Upper lobe of left lung (tissue), 6 donors: ENCODE results near the gene WNT3. TPM values are rescaled to one million over a fixed set of nuclear protein-coding genes. Genes with fewer than 3 reads are reported as not detected.

ENCODE experiments used
- ATAC-seq, 2 donors: fragments of 200-7000 bp; cut with Tn5 transposase; one replicate each; pipeline ENCODE4 v1.9.1; 2022; ENCODE audit warnings: mild to moderate bottlenecking in 2 of 2, moderate library complexity in 2 of 2; ENCODE audit not compliant: low FRiP score in 2 of 2
- DNase-seq, 2 donors: peaks; one replicate each; pipeline ENCODE4 v3.0.0-alpha.2; 2019 to 2020
- H3K27ac ChIP-seq, 4 donors: fragments of 200-600 bp; sonication (generic); one replicate each; pipeline ENCODE4 v1.5.1; 2016 to 2019
- H3K27me3 ChIP-seq, 4 donors: fragments of 200-600 bp; sonication (generic); one replicate each; pipeline ENCODE4 v1.5.1; 2017 to 2019
- H3K36me3 ChIP-seq, 4 donors: fragments of 200-600 bp; sonication (generic); one replicate each; pipeline ENCODE4 v1.5.1; 2016 to 2019
- H3K4me1 ChIP-seq, 4 donors: fragments of 200-600 bp; sonication (generic); one replicate each; pipeline ENCODE4 v1.5.1; 2018 to 2019
- H3K4me3 ChIP-seq, 4 donors: fragments of 200-600 bp; sonication (generic); one replicate each; pipeline ENCODE4 v1.5.1; 2017 to 2019; ENCODE audit warnings: mild to moderate bottlenecking in 2 of 4, moderate library complexity in 1 of 4
- H3K9me3 ChIP-seq, 4 donors: fragments of 200-600 bp; sonication (generic); one replicate each; pipeline ENCODE4 v1.5.1; 2018 to 2019
- CTCF ChIP-seq, 6 experiments: fragments of 450-650 bp in 4 of 6; fragments of 200-600 bp in 2 of 6; sonication (generic) in 2 of 6; IDR thresholded peaks; one replicate each; pipeline ENCODE4 v1.5.1; 2016 to 2019; ENCODE audit warnings: antibody characterized with exemption in 6 of 6
- EP300 ChIP-seq, 4 donors: sonication (generic); formaldehyde crosslinking; IDR thresholded peaks; one replicate each; pipeline ENCODE4 v1.5.1; 2017; ENCODE audit warnings: antibody characterized with exemption in 4 of 4, control low read depth in 2 of 4
- POLR2A ChIP-seq, 4 donors: fragments of 450-650 bp; IDR thresholded peaks; one replicate each; pipeline ENCODE4 v1.5.1; 2016 to 2017; ENCODE audit warnings: antibody characterized with exemption in 4 of 4, mild to moderate bottlenecking in 2 of 4
- POLR2AphosphoS5 ChIP-seq, 2 donors: sonication (generic); formaldehyde crosslinking; IDR thresholded peaks; one replicate each; pipeline ENCODE4 v1.5.1; 2017; ENCODE audit warnings: antibody characterized with exemption in 2 of 2
- WGBS, 2 donors: methylation state at CpG; one replicate each; pipeline ENCODE4 v1.1.5; 2017 to 2018; 5-methylcytosine and 5-hydroxymethylcytosine counted together
- total RNA-seq, 6 donors: library from RNA; depleted of rRNA in 4 of 6; stranded (reverse); fragments of >200 nt in 4 of 6; gene quantifications; one replicate each; pipeline versions ENCODE4 v1.1.0 to v1.2.1, GENCODE V29; 2016 to 2021
- donor health status: DM: no; HTN: no; CAD: no; lungs with moderate emphysema.
- donor health status: DM: no; HTN: yes; CAD: no; lungs with severe emphysema.

Gene WNT3
- total RNA-seq, 6 donors from 2014 or later, result 1.1 to 4.6 (median 1.9) TPM

DNA sequence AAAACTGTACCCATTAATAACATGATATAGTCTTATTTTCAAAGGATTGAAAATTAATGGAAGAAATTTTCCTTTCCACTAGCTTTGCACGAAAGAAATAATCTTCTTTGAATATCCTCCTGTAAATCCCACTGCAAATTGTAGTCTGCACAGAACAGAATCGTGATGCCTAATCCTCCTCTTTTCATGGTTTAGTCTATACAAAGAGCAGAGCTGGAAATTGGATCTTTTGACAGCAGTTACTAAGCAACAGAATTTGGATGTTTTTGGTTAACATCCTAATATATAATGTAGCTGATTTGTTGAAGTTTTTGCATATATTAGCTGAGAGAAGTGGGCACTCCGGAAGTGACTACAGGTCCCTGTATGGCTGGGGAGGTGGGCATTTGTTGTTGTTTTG is 98.6 kb downstream of the WNT3 start:
- TF ChIP-seq POLR2A (IDR thresholded peaks at IDR 0.05) (no peak), EP300 (IDR thresholded peaks at IDR 0.05) (no peak), POLR2AphosphoS5 (IDR thresholded peaks at IDR 0.05) (no peak), CTCF (IDR thresholded peaks at IDR 0.05) (no peak)

DNA sequence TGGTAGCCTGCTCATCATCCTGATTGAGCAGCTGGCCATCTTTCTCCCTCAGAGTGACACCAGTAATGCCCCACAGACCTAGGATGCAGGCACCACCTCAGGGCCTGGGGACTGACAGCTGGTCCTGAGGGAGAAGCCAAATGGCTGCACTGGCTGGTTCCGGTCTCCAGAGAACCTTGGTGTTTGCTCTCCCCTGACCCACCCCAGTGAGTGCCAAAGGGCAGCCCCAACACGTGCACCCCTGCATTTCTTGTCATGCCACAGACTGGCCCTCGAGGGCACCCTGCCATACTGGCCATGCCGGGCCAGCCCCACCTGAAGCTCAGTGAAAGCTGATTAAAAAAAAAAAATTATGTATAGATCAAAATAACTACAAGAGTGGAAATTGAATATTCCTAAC is 100.5 kb downstream of the WNT3 start:
- H3K4me1 ChIP-seq, result peaks cover 0 to 10% (median 5%) of the 10 kb centered on the region in 4 donors
- no peaks in the 10 kb centered on the region for H3K27me3 ChIP-seq
- no peaks in the 10 kb centered on the region for H3K9me3 ChIP-seq
- H3K36me3 ChIP-seq, result peaks cover 0 to 12% (median 2%) of the 10 kb centered on the region in 4 donors
- no peak overlapping the region for H3K4me3 ChIP-seq
- ATAC-seq (no peak), DNase-seq (no peak)
- 94% methylated on average over 4 of the region's 4 CpGs for WGBS, 2 donors
- H3K27ac ChIP-seq, result no peak overlapping the region
- TF ChIP-seq POLR2A (IDR thresholded peaks at IDR 0.05) (no peak), EP300 (IDR thresholded peaks at IDR 0.05) (no peak)

More for the DNA sequence above, 98.6 kb downstream of the WNT3 start:
- H3K4me3 ChIP-seq, result no peak overlapping the region
- peaks cover 0 to 10% (median 5%) of the 10 kb centered on the region in 4 donors for H3K4me1 ChIP-seq
- 65 to 66% methylated on average over 3 of the region's 3 CpGs for WGBS, 2 donors
- ATAC-seq (no peak), DNase-seq (no peak)
- no peaks in the 10 kb centered on the region for H3K9me3 ChIP-seq
- peaks cover 0 to 7% (median 2%) of the 10 kb centered on the region in 4 donors for H3K36me3 ChIP-seq
- no peak overlapping the region for H3K27ac ChIP-seq
- no peaks in the 10 kb centered on the region for H3K27me3 ChIP-seq

Other genes with a start within 250 kb of the WNT3 start
- gene ARL17A, start 239.0 kb downstream of the WNT3 start, total RNA-seq, result 10 to 100 TPM in 5 of 6 donors, 1 to 10 TPM in 1; 4.6 to 24.1 (median 17.9) TPM
- gene NSF, start 228.0 kb downstream of the WNT3 start, total RNA-seq, result 10 to 100 TPM; 11.2 to 40.5 (median 25.7) TPM
- 1 to 10 TPM in 2 of 6 donors, under 1 TPM in 1, not detected in 3; 0.26 to 8.3 (median 1.8) TPM for gene WNT9B, start 32.9 kb upstream of the WNT3 start, total RNA-seq
- gene GOSR2, start 104.5 kb upstream of the WNT3 start, total RNA-seq, result 10 to 100 TPM; 40.3 to 79.6 (median 50.8) TPM
- gene RPRML, start 160.6 kb upstream of the WNT3 start, total RNA-seq, result 1 to 10 TPM in 1 of 6 donors, under 1 TPM in 2, not detected in 3; 0.30 to 3.9 (median 0.91) TPM